H9 (cell line): ENCODE results near the gene STK17B. TPM values are rescaled to one million over a fixed set of nuclear protein-coding genes. Genes with fewer than 3 reads are reported as not detected.

Experiments
- DNase-seq: peaks from one replicate; pipeline ENCODE4 v3.0.0-alpha.2; 2017
- H2AFZ ChIP-seq: one replicate; pipeline ENCODE4 v1.6.1; 2013; ENCODE audit warnings: mild to moderate bottlenecking, low read length, control low read depth, moderate library complexity
- H2AK5ac ChIP-seq: 2 replicates; pipeline ENCODE4 v1.6.1; 2013; ENCODE audit warnings: low read length, control low read depth, mixed read lengths; ENCODE audit not compliant: insufficient read length
- H2BK120ac ChIP-seq: one replicate; pipeline ENCODE4 v1.6.1; 2013; ENCODE audit warnings: low read depth, mild to moderate bottlenecking, low read length, control low read depth, inconsistent platforms; ENCODE audit not compliant: poor library complexity, severe bottlenecking
- H2BK12ac ChIP-seq: 2 replicates; pipeline ENCODE4 v1.6.1; 2013; ENCODE audit warnings: low read length, control low read depth, mixed read lengths, low read depth; ENCODE audit not compliant: insufficient read length
- H2BK15ac ChIP-seq: 2 replicates; pipeline ENCODE4 v1.6.1; 2013; ENCODE audit warnings: low read depth, low read length, control low read depth
- H2BK20ac ChIP-seq: one replicate; pipeline ENCODE4 v1.6.1; 2013; ENCODE audit warnings: low read depth, mild to moderate bottlenecking, low read length, control low read depth, inconsistent platforms; ENCODE audit not compliant: poor library complexity, severe bottlenecking
- H2BK5ac ChIP-seq: 2 replicates; pipeline ENCODE4 v1.6.1; 2013; ENCODE audit warnings: low read length, control low read depth, mixed read lengths; ENCODE audit not compliant: insufficient read length
- H3K14ac ChIP-seq: 2 replicates; pipeline ENCODE4 v1.6.1; 2013; ENCODE audit warnings: low read length, control low read depth; ENCODE audit not compliant: insufficient read depth
- H3K18ac ChIP-seq: 2 replicates; pipeline ENCODE4 v1.6.1; 2013; ENCODE audit warnings: low read depth, mild to moderate bottlenecking, mixed read lengths, low read length, control low read depth; ENCODE audit not compliant: insufficient read length
- H3K23ac ChIP-seq: 2 replicates; pipeline ENCODE4 v1.6.1; 2013; ENCODE audit warnings: low read length, control low read depth, mixed read lengths, low read depth; ENCODE audit not compliant: insufficient read length
- H3K23me2 ChIP-seq: 2 replicates; pipeline ENCODE4 v1.6.1; 2013; ENCODE audit warnings: low read depth, mild to moderate bottlenecking, mixed read lengths, low read length, control low read depth; ENCODE audit not compliant: insufficient read length, poor library complexity, severe bottlenecking
- H3K27ac ChIP-seq: 2 replicates; pipeline ENCODE4 v1.5.1; 2013; ENCODE audit warnings: low read length, control low read depth, mixed read lengths, low read depth; ENCODE audit not compliant: insufficient read length
- H3K27me3 ChIP-seq: 2 replicates; pipeline ENCODE4 v1.6.1; 2013; ENCODE audit warnings: low read length, control low read depth, inconsistent platforms; ENCODE audit not compliant: insufficient read depth
- H3K4ac ChIP-seq: 2 replicates; pipeline ENCODE4 v1.6.1; 2013; ENCODE audit warnings: low read depth, mild to moderate bottlenecking, control low read depth, inconsistent platforms, low read length, moderate library complexity
- H3K4me1 ChIP-seq: 2 replicates; pipeline ENCODE4 v1.6.1; 2013; ENCODE audit warnings: low read length, control low read depth, inconsistent platforms; ENCODE audit not compliant: insufficient read depth
- H3K4me2 ChIP-seq: 2 replicates; pipeline ENCODE4 v1.6.1; 2013; ENCODE audit warnings: low read length, control low read depth, mixed read lengths; ENCODE audit not compliant: insufficient read length, insufficient read depth
- H3K56ac ChIP-seq: 2 replicates; pipeline ENCODE4 v1.6.1; 2013; ENCODE audit warnings: low read depth, mild to moderate bottlenecking, mixed read lengths, low read length, control low read depth; ENCODE audit not compliant: insufficient read length
- H3K79me1 ChIP-seq: 2 replicates; pipeline ENCODE4 v1.6.1; 2013; ENCODE audit warnings: low read depth, mild to moderate bottlenecking, moderate library complexity, low read length, control low read depth, inconsistent platforms; ENCODE audit not compliant: insufficient read depth, poor library complexity, severe bottlenecking
- H3K79me2 ChIP-seq: 2 replicates; pipeline ENCODE4 v1.6.1; 2013; ENCODE audit warnings: low read length, control low read depth, inconsistent platforms; ENCODE audit not compliant: insufficient read depth
- H3K9ac ChIP-seq: 2 replicates; pipeline ENCODE4 v1.6.1; 2013; ENCODE audit warnings: low read length, control low read depth, mixed read lengths; ENCODE audit not compliant: insufficient read length; ENCODE audit errors: extremely low read depth
- H3K9me3 ChIP-seq: one replicate; pipeline ENCODE4 v1.6.1; 2013; ENCODE audit warnings: low read depth, low read length, inconsistent platforms; ENCODE audit not compliant: control insufficient read depth
- H3T11ph ChIP-seq: one replicate; pipeline ENCODE4 v1.6.1; 2013; ENCODE audit warnings: mild to moderate bottlenecking, low read length, control low read depth, inconsistent platforms
- H4K20me1 ChIP-seq: one replicate; pipeline ENCODE4 v1.6.1; 2013; ENCODE audit not compliant: control insufficient read depth, insufficient read length, insufficient read depth
- H4K5ac ChIP-seq: 2 replicates; pipeline ENCODE4 v1.6.1; 2013; ENCODE audit warnings: low read depth, mild to moderate bottlenecking, mixed read lengths, low read length, control low read depth; ENCODE audit not compliant: insufficient read length
- H4K8ac ChIP-seq: replicated peaks from 2 replicates; pipeline ENCODE4 v1.6.1; 2013; ENCODE audit warnings: low read length, control low read depth, mixed read lengths, low read depth; ENCODE audit not compliant: insufficient read length
- H4K91ac ChIP-seq: 2 replicates; pipeline ENCODE4 v1.6.1; 2013; ENCODE audit warnings: low read depth, mild to moderate bottlenecking, moderate library complexity, mixed read lengths, low read length, control low read depth; ENCODE audit not compliant: insufficient read length
- H3K27ac Mint-ChIP-seq, 3 experiments: 2 replicates in 2 of 3; 3 replicates in 1 of 3; pipeline ENCODE4 v1.8.0; 2020 to 2021; ENCODE audit warnings: mixed read lengths in 3 of 3, mild to moderate bottlenecking in 1 of 3, moderate library complexity in 1 of 3
- H3K27me3 Mint-ChIP-seq: 2 replicates; pipeline ENCODE4 v1.8.0; 2021; ENCODE audit warnings: low read depth, mild to moderate bottlenecking, moderate library complexity, mixed read lengths
- H3K36me3 Mint-ChIP-seq, 3 experiments: 2 replicates in 2 of 3; 3 replicates in 1 of 3; pipeline ENCODE4 v1.8.0; 2020 to 2021; ENCODE audit warnings: low read depth in 3 of 3, mixed read lengths in 3 of 3; ENCODE audit not compliant: insufficient read depth in 1 of 3
- H3K4me1 Mint-ChIP-seq, 2 experiments: 2 replicates each; pipeline ENCODE4 v1.8.0; 2020; ENCODE audit warnings: mixed read lengths in 2 of 2
- H3K4me3 Mint-ChIP-seq, 2 experiments: 2 replicates in 1 of 2; 3 replicates in 1 of 2; pipeline ENCODE4 v1.8.0; 2020 to 2021; ENCODE audit warnings: mild to moderate bottlenecking in 2 of 2, mixed read lengths in 2 of 2, moderate library complexity in 1 of 2
- H3K9me3 Mint-ChIP-seq, 2 experiments: 2 replicates in 1 of 2; 3 replicates in 1 of 2; pipeline ENCODE4 v1.8.0; 2020; ENCODE audit warnings: mild to moderate bottlenecking in 2 of 2, mixed read lengths in 2 of 2, moderate library complexity in 1 of 2
- whole genome bisulfite sequencing: extraction: QIAGEN DNeasy Blood & Tissue Kit; methylation state at CpG from one replicate; pipeline ENCODE4 v1.1.7; 2013; ENCODE audit warnings: missing lambda C conversion rate, low lambda C conversion rate, mixed read lengths; ENCODE audit not compliant: insufficient read length; ENCODE audit errors: extremely low coverage; 5-methylcytosine and 5-hydroxymethylcytosine counted together
- total RNA-seq: library from RNA; stranded (reverse); gene quantifications from 2 replicates; pipeline ENCODE4 v1.2.1, GENCODE V29; 2021
- TF ChIP-seq, protein P1 (sequence below): fragments of 200-600 bp; sonication (generic); conservative IDR thresholded peaks from 3 replicates; pipeline ENCODE4 v1.8.0; 2021; ENCODE audit warnings: antibody characterized with exemption, mild to moderate bottlenecking

STK17B gene
- total RNA-seq, 1 experiment from 2014 or later, result 6.1 TPM

DNA sequence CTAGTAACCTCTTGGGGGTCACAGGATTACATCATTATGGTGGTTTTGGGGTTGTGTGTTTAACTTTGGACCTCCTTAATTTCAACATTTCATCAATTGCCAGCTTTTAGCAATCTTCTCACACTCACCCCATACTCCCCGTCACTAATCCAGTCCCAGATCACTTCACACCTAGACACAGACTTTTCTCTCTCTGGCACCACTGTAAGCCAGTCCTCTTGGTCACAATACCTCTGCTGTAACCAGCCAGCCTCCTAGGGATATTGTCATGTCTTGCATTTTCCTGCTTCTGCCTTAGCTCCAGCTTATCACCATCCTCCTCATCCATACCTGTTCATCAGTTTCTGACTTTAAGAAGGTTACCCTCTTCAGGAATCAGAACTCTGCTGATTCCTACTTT, 1.6 kb upstream of the STK17B start:
- Histone ChIP-seq H3K79me1 (no peaks in the 10 kb centered on the region), H3K9ac (no peak overlapping the region), H3K23ac (no peak overlapping the region), H4K5ac (no peak overlapping the region), H2BK12ac (no peak overlapping the region), H3K9me3 (no peaks in the 10 kb centered on the region), H2BK20ac (no peak overlapping the region), H2BK120ac (no peak overlapping the region), H3K27ac (no peak overlapping the region), H3K18ac (no peak overlapping the region), H2AFZ (no peak overlapping the region), H4K91ac (no peak overlapping the region), H2AK5ac (no peak overlapping the region), H3K14ac (no peak overlapping the region), H2BK5ac (no peak overlapping the region), H3K4me1 (0 out of 2 replicates have a peak, but pooled peaks cover 2% of the 10 kb centered on the region), H3K27me3 (no peaks in the 10 kb centered on the region), H3T11ph (no peak overlapping the region), H3K23me2 (peaks cover 11% of the 10 kb centered on the region), H4K20me1 (no peaks in the 10 kb centered on the region), H3K79me2 (no peaks in the 10 kb centered on the region; the same call in 1 of the 2 replicates), H3K4ac (no peak overlapping the region), H2BK15ac (no peak overlapping the region), H4K8ac (no peak overlapping the region), H3K4me2 (no peak overlapping the region), H3K56ac (no peak overlapping the region)
- Mint-ChIP-seq H3K27me3 (peaks cover 23% of the 10 kb centered on the region), H3K9me3 (no peaks in the 10 kb centered on the region), H3K4me1 (peaks cover 21 to 32% of the 10 kb centered on the region in 2 experiments), H3K36me3 (no peaks in the 10 kb centered on the region), H3K27ac (no peak overlapping the region; a peak in 1 of 7 replicates), H3K4me3 (no peak overlapping the region)
- WGBS, result no CpG with 5 or more reads among the region's 1 CpG
- TF ChIP-seq, protein P1, sequence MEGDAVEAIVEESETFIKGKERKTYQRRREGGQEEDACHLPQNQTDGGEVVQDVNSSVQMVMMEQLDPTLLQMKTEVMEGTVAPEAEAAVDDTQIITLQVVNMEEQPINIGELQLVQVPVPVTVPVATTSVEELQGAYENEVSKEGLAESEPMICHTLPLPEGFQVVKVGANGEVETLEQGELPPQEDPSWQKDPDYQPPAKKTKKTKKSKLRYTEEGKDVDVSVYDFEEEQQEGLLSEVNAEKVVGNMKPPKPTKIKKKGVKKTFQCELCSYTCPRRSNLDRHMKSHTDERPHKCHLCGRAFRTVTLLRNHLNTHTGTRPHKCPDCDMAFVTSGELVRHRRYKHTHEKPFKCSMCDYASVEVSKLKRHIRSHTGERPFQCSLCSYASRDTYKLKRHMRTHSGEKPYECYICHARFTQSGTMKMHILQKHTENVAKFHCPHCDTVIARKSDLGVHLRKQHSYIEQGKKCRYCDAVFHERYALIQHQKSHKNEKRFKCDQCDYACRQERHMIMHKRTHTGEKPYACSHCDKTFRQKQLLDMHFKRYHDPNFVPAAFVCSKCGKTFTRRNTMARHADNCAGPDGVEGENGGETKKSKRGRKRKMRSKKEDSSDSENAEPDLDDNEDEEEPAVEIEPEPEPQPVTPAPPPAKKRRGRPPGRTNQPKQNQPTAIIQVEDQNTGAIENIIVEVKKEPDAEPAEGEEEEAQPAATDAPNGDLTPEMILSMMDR, result no peak
- DNase-seq, result no peak
